KMS-11 (cell line): ENCODE results near the gene PRKD3.
"Not testable (repeated sequence)": the region's sequence is repeated elsewhere in the genome, so short reads cannot be mapped to it uniquely, and the experiment has no call there.

Source experiments
- H2AFZ ChIP-seq: fragments of 200-600 bp; sonication (generic); 2 replicates; pipeline ENCODE4 v1.6.1; 2016; ENCODE audit warnings: antibody characterized with exemption, mixed run types, low read depth
- H3K27ac ChIP-seq: fragments of 200-600 bp; sonication (generic); 2 replicates; pipeline ENCODE4 v1.6.1; 2016; ENCODE audit warnings: mild to moderate bottlenecking, mixed run types
- H3K27me3 ChIP-seq: fragments of 200-600 bp; sonication (generic); 2 replicates; pipeline ENCODE4 v1.6.1; 2017; ENCODE audit warnings: mild to moderate bottlenecking, low read depth, mixed run types, moderate library complexity; ENCODE audit not compliant: insufficient read depth
- H3K36me3 ChIP-seq: fragments of 200-600 bp; sonication (generic); 2 replicates; pipeline ENCODE4 v1.6.1; 2017; ENCODE audit warnings: mild to moderate bottlenecking, mixed run types; ENCODE audit not compliant: insufficient read depth
- H3K4me1 ChIP-seq: fragments of 200-600 bp; sonication (generic); 2 replicates; pipeline ENCODE4 v1.6.1; 2016; ENCODE audit warnings: mild to moderate bottlenecking, low read depth, mixed run types; ENCODE audit not compliant: poor library complexity, severe bottlenecking
- H3K4me2 ChIP-seq: fragments of 200-600 bp; sonication (generic); 2 replicates; pipeline ENCODE4 v1.7.0; 2016; ENCODE audit warnings: mild to moderate bottlenecking, mixed run types
- H3K4me3 ChIP-seq: fragments of 200-600 bp; sonication (generic); IDR thresholded peaks from 2 replicates; pipeline ENCODE4 v1.6.1; 2017; ENCODE audit warnings: low read depth, low read length, mixed read lengths; ENCODE audit not compliant: insufficient read depth
- H3K79me2 ChIP-seq: fragments of 200-600 bp; sonication (generic); 2 replicates; pipeline ENCODE4 v1.6.1; 2016; ENCODE audit warnings: low read depth, mixed run types; ENCODE audit not compliant: insufficient read depth
- H3K9ac ChIP-seq: fragments of 200-600 bp; sonication (generic); 2 replicates; pipeline ENCODE4 v1.6.1; 2016; ENCODE audit warnings: mild to moderate bottlenecking, mixed run types
- H4K20me1 ChIP-seq: fragments of 200-600 bp; sonication (generic); 2 replicates; pipeline ENCODE4 v1.6.1; 2016; ENCODE audit warnings: mild to moderate bottlenecking, mixed run types; ENCODE audit not compliant: insufficient read depth
- TF ChIP-seq, protein P1 (sequence below): fragments of 200-600 bp; sonication (generic); conservative IDR thresholded peaks from 2 replicates; pipeline ENCODE4 v1.6.1; 2017; ENCODE audit warnings: low read depth, mild to moderate bottlenecking, antibody characterized with exemption, low read length, moderate library complexity, mixed read lengths

Gene PRKD3

DNA sequence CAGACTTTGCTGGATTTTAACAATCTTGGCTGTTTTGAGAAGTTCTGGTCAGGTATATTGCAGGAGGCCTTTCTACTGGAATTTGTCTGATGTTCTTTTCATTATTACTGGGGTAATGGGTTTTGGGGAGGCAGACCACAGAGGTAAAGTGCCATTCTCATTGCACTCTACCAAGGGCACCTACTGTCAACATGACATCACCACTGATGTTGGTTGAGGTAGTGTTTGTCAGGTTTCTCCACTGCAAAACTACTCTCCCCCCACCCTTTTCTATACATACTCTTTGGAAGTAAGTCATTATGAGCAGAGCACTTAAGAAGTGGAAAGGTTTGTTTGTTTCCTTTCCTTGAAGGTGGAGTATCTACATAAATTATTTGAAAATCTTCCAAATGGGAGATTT lies 27.0 kb downstream of the PRKD3 start:
- Histone ChIP-seq H3K9ac (no peak overlapping the region), H3K79me2 (peaks cover 100% of the 10 kb centered on the region)

DNA sequence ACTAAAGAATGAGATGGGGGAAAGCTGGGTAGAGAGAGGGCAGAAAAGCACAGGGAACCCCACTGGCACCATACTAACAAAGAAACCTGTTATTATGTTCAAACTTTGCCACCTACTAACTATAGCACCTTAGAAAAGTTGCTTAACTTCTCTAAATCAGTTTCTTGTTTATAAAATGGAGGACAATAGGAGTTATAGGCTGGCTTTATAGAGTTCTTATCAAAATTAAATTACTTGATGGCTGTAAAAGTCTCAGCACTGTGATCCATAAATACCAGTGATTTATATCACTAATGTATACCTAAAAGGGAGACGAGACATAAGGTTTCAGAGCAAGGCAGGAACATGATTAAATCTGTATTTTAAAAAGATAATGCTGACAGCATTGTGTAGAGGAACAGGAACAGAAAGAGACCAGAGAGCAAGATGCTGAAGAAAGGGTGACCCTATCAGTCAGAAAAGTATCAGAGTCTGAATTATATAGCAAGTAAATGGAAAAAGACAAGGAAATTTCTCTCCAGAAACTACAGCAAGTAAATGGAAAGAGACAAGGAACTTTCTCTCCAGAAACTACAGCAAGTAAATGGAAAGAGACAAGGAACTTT lies 29.1 kb downstream of the PRKD3 start:
- Histone ChIP-seq H3K27ac (no peak overlapping the region), H3K36me3 (peaks cover 31% of the 10 kb centered on the region; the same call in 1 of the 2 replicates), H4K20me1 (peaks cover 99% of the 10 kb centered on the region), H3K27me3 (no peaks in the 10 kb centered on the region), H3K4me2 (no peak overlapping the region), H3K79me2 (peaks cover 100% of the 10 kb centered on the region), H2AFZ (no peak overlapping the region), H3K4me3 (no peak overlapping the region), H3K9ac (no peak overlapping the region), H3K4me1 (peaks cover 90% of the 10 kb centered on the region)
- TF ChIP-seq, protein P1, sequence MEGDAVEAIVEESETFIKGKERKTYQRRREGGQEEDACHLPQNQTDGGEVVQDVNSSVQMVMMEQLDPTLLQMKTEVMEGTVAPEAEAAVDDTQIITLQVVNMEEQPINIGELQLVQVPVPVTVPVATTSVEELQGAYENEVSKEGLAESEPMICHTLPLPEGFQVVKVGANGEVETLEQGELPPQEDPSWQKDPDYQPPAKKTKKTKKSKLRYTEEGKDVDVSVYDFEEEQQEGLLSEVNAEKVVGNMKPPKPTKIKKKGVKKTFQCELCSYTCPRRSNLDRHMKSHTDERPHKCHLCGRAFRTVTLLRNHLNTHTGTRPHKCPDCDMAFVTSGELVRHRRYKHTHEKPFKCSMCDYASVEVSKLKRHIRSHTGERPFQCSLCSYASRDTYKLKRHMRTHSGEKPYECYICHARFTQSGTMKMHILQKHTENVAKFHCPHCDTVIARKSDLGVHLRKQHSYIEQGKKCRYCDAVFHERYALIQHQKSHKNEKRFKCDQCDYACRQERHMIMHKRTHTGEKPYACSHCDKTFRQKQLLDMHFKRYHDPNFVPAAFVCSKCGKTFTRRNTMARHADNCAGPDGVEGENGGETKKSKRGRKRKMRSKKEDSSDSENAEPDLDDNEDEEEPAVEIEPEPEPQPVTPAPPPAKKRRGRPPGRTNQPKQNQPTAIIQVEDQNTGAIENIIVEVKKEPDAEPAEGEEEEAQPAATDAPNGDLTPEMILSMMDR: no peak

More for the DNA sequence above, 27.0 kb downstream of the PRKD3 start:
- H3K4me1 ChIP-seq: peaks cover 99% of the 10 kb centered on the region
- no peak overlapping the region for H2AFZ ChIP-seq
- TF ChIP-seq, protein P1: no peak
- H3K27me3 ChIP-seq: no peaks in the 10 kb centered on the region
- peaks cover 100% of the 10 kb centered on the region for H4K20me1 ChIP-seq
- no peak overlapping the region for H3K4me3 ChIP-seq
- H3K36me3 ChIP-seq: peaks cover 22% of the 10 kb centered on the region; the same call in 1 of the 2 replicates
- no peak overlapping the region; the same call in 1 of the 2 replicates for H3K4me2 ChIP-seq
- no peak overlapping the region for H3K27ac ChIP-seq

- Histone ChIP-seq H3K79me2 (peaks cover 100% of the 10 kb centered on the region), H4K20me1 (peaks cover 96% of the 10 kb centered on the region), H3K4me1 (peaks cover 90% of the 10 kb centered on the region), H3K36me3 (peaks cover 36% of the 10 kb centered on the region; the same call in 1 of the 2 replicates)
- not testable (repeated sequence) for H3K9ac ChIP-seq, H3K4me3 ChIP-seq, H3K27ac ChIP-seq, H2AFZ ChIP-seq, H3K27me3 ChIP-seq, H3K4me2 ChIP-seq
Measured at GRCh38 chr2:37294858-37295257, 29.8 kb downstream of the PRKD3 start.

DNA sequence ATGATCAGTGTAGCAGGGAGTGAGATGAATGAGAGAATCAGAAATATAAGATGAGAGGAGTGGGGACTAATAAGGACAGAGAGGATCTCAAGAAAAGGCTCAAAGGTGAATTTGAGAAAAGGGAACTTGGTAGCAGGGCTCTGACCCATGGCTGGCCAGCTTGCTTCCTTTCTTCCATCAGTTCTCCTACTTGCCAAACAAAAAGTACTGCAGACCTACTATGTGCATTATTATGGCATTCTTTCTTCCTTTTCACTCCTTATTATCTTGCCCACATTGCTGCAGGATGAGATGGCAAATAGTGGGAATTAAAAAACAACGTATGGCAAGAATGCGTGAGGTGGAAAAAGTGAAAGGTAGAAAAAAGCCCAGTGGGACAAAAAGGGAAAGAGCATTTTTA lies 33.0 kb downstream of the PRKD3 start:
- Histone ChIP-seq H3K4me3 (no peak overlapping the region), H3K9ac (no peak overlapping the region), H3K79me2 (peaks cover 100% of the 10 kb centered on the region), H2AFZ (no peak overlapping the region), H3K4me1 (peaks cover 89% of the 10 kb centered on the region), H3K4me2 (no peak overlapping the region), H3K36me3 (peaks cover 43% of the 10 kb centered on the region; the same call in 1 of the 2 replicates), H4K20me1 (peaks cover 82% of the 10 kb centered on the region), H3K27me3 (no peaks in the 10 kb centered on the region), H3K27ac (no peak overlapping the region)
- TF ChIP-seq, protein P1: no peak

DNA sequence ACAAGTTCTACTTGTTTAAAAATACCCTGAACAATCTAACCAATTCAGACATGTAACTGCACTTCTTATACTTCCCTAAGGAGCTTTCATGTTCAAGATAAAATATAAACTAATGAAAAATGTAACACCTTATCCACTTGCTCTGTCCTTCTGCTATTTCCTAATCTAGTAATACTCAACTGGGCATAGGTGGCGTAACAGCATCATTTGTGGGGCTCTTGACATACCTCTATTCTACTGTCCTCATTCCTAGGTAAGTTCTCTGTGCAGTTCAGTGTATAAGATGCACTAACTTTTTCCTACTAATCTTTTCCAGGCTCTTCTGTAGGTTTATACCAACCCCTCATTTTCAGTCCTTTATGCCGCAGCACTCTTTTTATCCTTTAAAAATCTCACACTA lies 36.7 kb downstream of the PRKD3 start:
- Histone ChIP-seq H3K79me2 (peaks cover 100% of the 10 kb centered on the region), H4K20me1 (peaks cover 63% of the 10 kb centered on the region)

More for the DNA sequence above, 36.7 kb downstream of the PRKD3 start:
- Histone ChIP-seq H3K27me3 (no peaks in the 10 kb centered on the region), H3K4me1 (peaks cover 81% of the 10 kb centered on the region), H3K27ac (peak overlapping the region; percentile 10; the same call in 1 of the 2 replicates), H2AFZ (no peak overlapping the region), H3K9ac (no peak overlapping the region), H3K36me3 (peaks cover 54% of the 10 kb centered on the region; the same call in 1 of the 2 replicates), H3K4me2 (no peak overlapping the region), H3K4me3 (no peak overlapping the region)
- TF ChIP-seq, protein P1: no peak
